ENCODE results near the gene LETMD1.

LETMD1 gene

DNA sequence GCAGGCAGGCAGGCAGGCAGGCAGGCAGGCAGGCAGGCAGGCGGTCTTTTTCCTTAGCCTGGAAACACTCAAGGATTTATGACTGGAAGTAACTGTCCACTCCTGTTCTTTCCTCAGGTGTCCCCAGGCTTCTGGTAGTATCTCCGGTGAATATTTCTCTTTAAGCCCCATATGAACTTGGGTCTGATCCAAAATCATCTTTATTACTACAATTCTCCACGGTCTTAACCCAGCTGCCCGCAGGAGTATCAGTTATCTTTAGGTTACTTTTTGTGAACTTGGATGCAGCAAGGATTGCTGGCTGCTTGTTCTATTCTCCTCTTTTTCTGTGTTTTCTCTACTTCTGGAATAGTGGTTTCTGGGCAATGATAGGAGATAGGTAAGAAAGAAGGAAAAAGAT is 32.0 kb downstream of the LETMD1 start:
- no peak for DNase-seq

DNA sequence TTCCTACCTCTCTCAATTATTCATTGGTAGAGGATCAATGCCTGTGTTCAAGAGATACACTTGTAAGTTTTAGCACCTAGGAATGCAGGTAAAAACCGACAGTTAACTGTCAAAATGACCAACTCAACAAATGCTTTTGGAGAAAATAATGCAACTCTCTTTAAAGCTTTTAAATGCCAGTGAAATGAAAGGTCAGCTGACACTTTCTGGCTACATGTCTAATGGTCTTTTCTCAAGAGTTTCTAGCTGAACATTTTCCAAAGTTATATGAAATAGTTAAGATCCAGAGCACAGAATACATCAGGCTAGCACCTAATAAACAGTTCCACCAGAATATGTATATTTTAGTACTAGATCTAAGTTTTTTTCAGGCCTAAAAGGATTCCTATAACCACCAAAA is 33.3 kb downstream of the LETMD1 start:
- no peak for DNase-seq

DNA sequence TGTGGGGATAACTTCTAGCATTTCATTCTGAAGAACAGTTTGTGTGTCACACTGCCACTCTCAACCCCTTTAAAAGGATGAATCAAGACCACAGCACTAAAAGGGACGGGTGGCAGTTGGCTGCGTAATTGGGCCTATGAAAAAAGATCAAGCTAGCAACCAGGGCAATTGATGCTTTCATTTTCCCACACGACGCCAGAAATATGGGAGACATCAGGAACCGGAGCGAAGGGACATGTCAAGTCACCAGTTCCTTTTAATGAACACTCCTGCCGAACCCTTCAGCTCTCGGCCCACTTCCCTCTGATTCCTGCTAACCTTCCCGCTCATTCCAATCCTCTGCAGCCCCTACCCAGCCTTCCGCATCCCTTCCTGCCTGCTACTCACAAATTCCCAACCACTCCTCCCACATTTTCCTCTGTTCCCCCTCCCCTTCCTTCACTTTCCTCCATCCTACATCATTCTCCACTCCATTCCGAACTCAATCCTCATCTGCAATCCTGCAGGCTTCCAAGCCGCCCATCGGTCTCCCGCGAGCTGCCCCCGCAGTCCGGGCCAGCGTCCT is 34.5 kb downstream of the LETMD1 start:
- peak; percentile 6 for DNase-seq

DNA sequence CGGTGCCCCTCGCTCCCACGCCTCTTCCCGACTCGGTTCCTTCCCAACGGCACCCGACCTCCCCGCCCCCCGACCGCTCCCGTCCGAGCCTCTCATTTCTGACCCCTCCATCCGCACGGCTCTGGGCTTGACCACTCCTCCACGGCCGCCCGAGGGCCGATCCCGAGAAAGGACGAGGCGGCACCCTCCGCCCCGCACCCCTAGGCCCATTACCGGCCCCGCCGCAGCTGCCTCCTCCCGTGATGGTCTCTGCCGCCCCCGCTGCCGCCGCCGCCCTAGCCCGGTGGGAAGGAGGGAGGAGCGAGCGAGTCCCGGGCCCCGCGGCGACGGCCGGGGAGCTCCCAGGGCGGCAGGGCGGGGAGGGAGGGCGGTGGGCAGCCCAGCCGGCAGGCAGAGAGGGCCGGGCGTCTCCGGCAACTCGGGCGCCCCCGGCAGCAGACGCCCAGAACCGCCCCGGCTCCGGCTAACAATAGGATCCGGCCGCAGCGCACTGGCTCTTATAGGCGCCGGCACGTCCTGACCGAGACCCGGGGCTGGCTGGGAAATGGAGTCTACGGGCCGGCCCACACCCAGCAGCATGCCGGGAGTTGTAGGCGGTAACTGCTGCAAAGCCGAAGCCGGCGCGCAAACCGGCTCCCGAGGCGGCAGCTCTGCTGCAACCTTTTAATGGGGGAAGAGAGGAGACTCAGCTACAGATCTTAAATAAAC is 35.2 kb downstream of the LETMD1 start, which contains the start of gene CSRNP2:
TSS of gene CSRNP2 (minus strand) at position 471 of the 708 bp plus-strand sequence. CDS start 7,035 bp downstream, outside the sequence.
- DNase-seq, result peak; percentile 95

DNA sequence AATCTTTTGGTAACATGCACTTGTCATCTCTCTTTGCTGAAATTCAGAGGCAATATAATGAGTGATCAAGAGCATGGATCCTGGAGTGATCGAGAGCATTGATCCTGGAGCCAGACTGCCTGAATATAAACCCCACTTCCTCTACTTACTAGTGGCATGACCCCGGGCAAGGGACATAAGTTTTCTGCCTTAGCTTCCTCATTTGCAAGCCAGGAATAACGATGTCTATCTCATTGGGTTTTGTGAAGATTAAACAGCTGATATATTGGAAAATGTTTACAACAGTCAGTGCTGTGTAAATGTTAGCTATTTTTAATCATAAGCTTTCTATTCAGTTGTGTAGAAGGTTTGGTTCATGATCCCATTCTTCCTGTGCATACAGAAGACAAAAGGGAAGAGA is 37.6 kb downstream of the LETMD1 start:
- DNase-seq, result no peak

DNA sequence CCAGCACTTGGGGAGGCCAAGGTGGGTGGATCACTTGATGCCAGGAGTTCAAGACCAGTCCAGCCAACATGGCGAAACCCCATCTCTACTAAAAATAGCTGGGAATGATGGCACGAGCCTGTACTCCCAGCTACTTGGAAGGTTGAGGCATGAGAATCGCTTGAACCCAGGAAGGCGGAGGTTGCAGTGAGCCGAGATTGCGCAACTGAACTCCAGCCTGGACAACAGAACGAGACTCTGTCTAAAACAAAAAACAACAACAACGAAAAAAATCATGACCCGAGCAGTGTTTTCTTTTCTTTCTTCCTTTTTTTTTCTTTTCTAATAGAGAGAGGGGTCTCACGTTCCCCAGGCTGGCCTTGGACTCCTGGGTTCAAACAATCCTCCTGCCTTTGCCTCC is 38.8 kb downstream of the LETMD1 start:
- DNase-seq, result no peak

DNA sequence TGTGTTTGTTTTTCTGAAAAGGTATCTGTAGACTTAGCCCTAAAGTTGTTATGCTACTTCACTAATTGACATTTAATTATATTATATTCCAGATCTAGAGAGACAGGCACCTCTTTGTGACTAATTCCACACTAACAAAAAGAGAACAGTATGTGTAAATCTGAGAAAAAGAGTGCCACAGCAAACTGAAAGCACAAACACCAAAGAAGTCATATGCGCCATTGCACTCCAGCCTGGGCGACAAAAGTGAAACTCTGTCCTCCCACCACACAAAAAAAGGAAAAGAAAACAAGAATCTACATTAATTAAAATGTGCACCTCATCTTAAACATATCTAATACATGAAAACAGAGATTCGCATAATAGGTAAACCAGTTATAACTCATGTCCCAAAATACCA is 39.7 kb downstream of the LETMD1 start:
- no peak for DNase-seq

DNA sequence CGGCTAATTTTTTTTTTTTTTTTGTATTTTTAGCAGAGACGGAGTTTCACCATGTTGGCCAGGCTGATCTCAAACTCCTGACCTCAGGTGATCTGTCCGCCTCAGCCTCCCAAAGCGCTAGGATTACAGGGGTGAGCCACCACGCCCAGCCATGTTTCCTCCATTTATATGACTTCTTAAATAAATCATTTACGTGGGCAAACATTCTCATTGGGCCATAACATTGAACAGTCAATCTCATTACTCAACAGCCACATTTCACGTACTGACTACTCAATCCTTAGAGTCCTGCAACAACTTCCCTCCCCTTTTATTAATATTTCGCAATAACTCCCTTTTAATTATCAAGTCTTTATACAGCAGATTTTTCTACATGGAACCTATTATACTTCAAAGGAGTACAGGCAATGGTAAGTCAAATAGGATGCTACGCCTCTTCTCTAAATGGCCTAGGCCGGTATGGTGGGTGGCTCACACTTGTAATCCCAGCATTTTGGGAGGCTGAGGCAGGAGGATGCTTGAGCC is 42.6 kb downstream of the LETMD1 start:
- no peak for DNase-seq

DNA sequence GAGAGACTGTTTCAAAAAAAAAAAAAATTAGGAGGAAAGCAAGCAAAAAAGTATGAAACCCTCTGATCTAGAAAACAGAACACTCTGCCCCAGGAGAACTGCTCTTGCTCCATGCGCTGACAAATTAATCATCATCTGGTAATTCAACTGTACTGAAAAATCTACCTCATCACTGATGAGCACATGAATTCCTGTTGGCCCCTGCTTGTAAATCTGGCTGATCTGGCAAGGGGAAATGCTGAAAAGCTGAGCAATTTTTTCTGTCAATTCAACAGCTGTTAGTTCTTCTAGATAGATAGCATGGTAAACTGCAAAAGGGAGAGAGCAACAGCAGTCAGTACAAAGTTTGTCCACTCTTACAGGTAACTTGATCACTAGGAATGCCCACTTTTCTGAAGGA is 50.5 kb downstream of the LETMD1 start:
- DNase-seq, result no peak

DNA sequence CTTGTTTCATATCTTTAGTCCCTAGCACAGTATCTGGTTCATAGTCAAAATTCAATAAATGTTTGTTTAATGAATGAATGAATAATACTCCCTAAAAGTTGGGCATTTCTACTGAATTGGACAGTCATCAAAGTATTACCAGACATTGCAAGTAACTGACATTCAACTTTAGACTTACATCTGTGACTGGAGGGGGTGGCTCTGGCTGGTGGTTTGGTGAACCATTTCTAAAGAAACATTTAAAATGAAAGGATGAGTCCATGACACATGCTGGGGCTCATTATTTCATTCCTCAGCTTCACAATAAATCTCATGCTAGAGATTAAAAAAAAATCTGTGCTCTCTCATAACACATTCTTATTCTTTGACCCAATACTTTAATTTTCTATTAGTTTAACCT is 55.9 kb downstream of the LETMD1 start:
- no peak for DNase-seq

DNA sequence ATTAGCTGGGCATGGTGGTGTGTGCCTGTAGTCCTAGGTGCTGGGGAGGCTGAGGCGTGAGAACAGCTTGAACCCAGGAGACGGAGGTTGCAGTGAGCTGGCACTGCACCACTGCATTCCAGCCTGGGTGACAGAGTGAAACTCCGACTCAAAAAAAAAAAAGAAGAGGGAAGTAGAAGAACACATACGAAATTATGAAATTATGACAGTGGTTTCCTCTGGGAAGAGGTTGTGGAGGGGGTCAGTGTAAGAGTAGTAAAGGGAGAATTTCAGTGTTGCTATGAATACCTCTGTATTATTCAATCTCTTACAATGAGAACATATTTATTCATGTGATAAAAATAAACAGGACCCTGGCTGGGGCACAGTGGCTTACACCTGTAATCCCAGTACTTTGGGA is 60.0 kb downstream of the LETMD1 start:
- DNase-seq, result no peak

Data from RPMI8226 (cell line).